ENCODE results near the gene AGFG2. TPM values are rescaled to one million over a fixed set of nuclear protein-coding genes. Genes with fewer than 3 reads are reported as not detected.

The AGFG2 gene
- total RNA-seq, 2 experiments from 2014 or later: 61.4 to 82.5 TPM

DNA sequence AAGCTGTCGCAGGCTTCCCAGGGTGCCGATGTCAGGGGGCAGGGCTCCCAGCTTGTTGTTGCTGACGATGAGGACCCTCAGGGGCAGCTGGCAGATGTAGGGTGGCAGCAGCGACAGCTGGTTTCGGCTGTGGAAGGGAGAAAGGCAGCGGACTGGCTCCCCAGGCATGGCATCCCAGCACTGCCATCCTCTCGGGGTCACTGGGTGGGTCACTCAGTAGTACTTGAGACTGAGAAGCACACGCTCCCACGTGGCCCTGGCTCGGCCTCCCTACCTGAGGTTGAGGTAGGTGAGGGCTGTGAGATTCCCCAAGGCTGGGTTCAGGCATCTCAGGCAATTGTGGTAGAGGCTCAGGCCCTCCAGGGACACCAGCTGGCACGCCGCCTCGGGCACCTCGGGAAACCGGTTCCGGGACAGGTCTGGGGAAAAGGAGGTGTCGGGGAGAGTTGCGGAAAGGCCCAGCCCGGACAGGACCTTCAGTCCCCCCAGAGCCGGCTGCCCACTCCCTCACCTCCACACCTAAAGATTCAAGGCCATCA is 43.1 kb downstream of the AGFG2 start:
- Mint-ChIP-seq H3K27ac (peak overlapping the region; percentile 47), H3K27me3 (no peaks in the 10 kb centered on the region), H3K4me1 (peaks cover 21% of the 10 kb centered on the region), H3K36me3 (peaks cover 11% of the 10 kb centered on the region), H3K9me3 (ENCODE audit: low read depth) (no peaks in the 10 kb centered on the region), H3K4me3 (peak overlapping the region; percentile 21)
- CTCF ChIA-PET: interaction anchor here (0.7 to 11.9 kb wide), 4 partner anchors 9 to 18 kb away, joined by 3 to 154 read pairs (median 6); no protein-coding TSS in a partner anchor
- DNase-seq: no peak
- no peak for ATAC-seq

DNA sequence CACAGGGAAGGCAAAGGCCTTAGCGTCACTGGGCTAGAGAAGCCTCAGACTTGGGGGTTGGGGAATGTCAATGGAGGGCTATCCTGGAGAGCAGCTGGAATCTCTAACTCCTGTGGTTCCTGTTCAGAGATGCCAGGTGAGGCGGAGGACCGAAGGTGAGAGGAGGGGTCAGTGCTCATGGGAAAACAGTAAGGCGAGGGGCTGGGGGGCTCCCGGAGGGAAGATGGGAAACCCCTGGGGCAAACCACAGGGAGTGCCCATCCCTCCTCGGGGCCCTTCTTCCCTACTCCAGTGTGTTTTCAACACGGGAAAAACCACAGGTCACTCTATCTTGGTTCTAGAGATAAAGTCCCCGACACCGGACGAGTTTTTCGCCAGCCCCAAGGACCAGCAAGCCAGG is 43.6 kb downstream of the AGFG2 start:
- CTCF ChIA-PET: interaction anchor here (2.7 to 11.9 kb wide), 3 partner anchors 12 to 123 kb away, joined by 9 to 154 read pairs (median 18); partner anchors contain the start of gene POP7
- H3K9me3 Mint-ChIP-seq (ENCODE audit: low read depth): no peaks in the 10 kb centered on the region
- H3K4me1 Mint-ChIP-seq: peaks cover 21% of the 10 kb centered on the region
- H3K36me3 Mint-ChIP-seq: peaks cover 11% of the 10 kb centered on the region
- peak overlapping the region; percentile 97 for H3K27ac Mint-ChIP-seq
- no peak for ATAC-seq
- H3K4me3 Mint-ChIP-seq: peak overlapping the region; percentile 98
- DNase-seq: no peak
- H3K27me3 Mint-ChIP-seq: no peaks in the 10 kb centered on the region

DNA sequence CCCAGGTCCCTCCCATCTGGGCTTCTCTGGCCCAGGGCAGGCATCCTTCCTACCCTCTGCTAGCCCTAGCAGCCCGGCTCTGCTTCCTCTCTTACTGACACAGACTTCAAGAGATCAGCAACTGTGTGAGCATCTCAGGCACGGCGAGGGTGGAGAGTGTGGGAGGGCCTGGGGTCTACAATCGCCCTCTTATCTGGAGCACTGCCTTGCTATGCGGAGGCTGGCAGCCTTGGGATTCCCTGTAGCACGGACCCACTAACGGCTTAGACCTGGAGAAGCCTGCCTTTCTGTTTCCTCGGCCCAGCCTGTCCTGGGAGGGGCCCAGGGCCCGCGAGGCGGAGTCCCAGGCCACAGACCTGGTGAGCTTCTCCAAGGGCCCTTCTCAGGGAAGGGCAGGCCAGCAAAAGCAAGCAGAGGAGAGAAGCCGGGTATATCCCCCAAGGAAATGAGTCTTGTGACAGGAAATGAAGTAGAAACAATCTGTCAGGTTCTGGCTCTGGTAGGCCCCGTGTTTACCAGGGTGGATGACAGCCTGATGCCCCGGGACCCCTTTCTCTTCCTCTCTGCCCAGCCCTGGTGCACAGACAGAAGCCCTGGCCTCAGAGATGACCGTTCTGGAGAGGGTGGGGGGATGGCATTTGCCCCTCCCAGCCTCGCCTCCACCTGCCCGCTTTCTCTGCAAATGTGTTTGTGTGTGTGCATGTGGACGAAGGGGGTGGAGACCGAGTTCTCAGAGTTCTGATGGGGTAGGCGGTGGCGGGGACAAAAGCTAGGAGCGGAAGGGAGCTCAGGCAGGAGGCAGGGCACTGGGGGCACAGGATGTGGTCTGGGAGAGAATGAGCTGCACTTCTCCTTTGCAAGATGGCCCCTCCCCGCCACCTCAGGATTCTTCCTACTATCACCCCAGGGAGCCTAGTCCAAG is 44.4 kb downstream of the AGFG2 start:
- DNase-seq: peak; percentile 92
- H3K27me3 Mint-ChIP-seq: no peaks in the 10 kb centered on the region
- CTCF ChIA-PET: interaction anchor here (0.6 to 11.9 kb wide), 14 partner anchors 13 to 122 kb away, joined by 3 to 154 read pairs (median 5); partner anchors contain the start of genes MOSPD3 and POP7

DNA sequence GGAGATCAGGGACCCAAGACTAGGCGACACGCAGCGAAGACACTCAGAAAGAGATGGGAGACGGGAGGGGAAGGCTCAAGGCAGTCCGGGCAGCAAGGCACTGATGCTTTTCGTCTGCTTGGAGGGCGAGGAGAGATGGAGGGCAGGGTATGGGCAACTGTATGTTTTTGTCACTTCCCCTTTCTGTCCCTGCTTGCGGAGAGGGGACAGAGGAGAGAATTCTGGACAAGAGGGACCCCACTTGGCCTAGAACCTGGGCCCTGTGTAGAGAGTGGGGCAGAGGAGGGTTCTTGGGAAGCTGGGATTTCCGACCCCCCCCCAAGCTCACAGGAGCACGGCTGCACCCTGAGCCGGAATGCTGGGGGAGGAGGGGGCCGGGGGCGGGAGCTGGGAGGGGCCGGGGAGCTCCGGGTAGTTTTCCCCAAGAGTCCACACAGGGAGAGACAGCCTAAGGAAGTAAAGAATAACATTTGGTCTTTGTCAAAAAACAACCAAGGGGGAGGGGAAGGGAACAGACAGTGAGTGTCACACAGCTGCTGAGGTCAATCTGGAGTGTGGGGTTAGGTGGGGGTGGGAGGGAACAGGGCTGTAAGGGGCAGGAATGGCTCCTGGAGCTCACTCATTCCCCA is 45.2 kb downstream of the AGFG2 start:
- Mint-ChIP-seq H3K27me3 (no peaks in the 10 kb centered on the region), H3K9me3 (ENCODE audit: low read depth) (no peaks in the 10 kb centered on the region), H3K27ac (peak overlapping the region; percentile 97), H3K4me3 (peak overlapping the region; percentile 98), H3K36me3 (peaks cover 6% of the 10 kb centered on the region), H3K4me1 (peaks cover 26% of the 10 kb centered on the region)
- DNase-seq: no peak
- no peak for ATAC-seq
- CTCF ChIA-PET: interaction anchor here (0.6 to 11.9 kb wide), 19 partner anchors 13 to 268 kb away, joined by 3 to 154 read pairs (median 5); partner anchors contain the start of genes MOSPD3, POP7, SLC12A9 and TSC22D4

More for the DNA sequence above, 44.4 kb downstream of the AGFG2 start:
- ATAC-seq: peak; percentile 10
- H3K36me3 Mint-ChIP-seq: peaks cover 11% of the 10 kb centered on the region
- H3K9me3 Mint-ChIP-seq (ENCODE audit: low read depth): no peaks in the 10 kb centered on the region
- H3K4me1 Mint-ChIP-seq: peaks cover 26% of the 10 kb centered on the region
- H3K4me3 Mint-ChIP-seq: peak overlapping the region; percentile 98
- H3K27ac Mint-ChIP-seq: peak overlapping the region; percentile 97

DNA sequence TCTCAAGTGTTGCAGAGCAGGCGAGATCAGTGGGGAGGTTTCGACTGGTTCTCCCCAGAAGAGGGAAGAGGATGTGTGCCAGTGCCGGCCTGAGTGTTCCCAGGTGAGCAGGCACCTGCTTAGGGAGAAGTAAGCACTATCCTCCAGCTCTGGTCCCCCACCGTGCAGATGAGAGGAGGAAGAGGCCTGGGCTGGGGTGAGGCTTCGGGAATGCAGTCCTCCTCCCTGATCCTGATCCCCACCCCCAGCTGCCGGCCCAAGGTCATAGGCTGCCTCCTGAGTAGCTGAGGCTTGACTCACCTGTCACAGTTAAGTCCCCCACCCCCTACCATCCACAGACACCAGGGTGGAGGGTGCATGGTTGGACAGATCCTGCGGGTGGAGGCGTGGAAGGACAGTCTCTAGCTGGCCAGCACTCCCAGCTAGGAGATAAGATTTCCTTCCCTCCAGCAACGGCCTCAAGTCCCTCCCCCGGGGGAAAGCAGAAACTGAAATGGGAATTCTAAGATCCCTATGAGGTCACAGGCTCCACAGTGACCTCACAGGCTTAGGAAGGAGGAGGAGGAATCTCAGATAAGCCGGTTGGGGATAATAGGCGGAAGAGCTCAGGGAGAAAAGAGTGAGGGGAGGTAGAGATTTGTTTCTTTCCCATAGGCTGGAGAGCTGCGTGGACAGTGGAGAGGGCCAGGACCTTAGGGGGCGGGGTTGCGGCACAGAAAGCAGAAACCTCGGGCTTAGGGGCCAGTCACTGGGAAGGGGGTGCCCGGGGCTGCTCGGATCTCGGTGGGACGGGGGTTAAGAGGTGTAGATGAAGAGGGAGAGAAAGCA is 45.9 kb downstream of the AGFG2 start:
- Mint-ChIP-seq H3K4me3 (peak overlapping the region; percentile 98), H3K4me1 (peaks cover 26% of the 10 kb centered on the region), H3K27me3 (no peaks in the 10 kb centered on the region), H3K27ac (peak overlapping the region; percentile 97), H3K36me3 (peaks cover 3% of the 10 kb centered on the region), H3K9me3 (ENCODE audit: low read depth) (no peaks in the 10 kb centered on the region)
- ATAC-seq: no peak
- DNase-seq: peak; percentile 51
- CTCF ChIA-PET: interaction anchor here (0.7 to 11.9 kb wide), 22 partner anchors 14 to 267 kb away, joined by 3 to 154 read pairs (median 6); partner anchors contain the start of genes MEPCE, MOSPD3, POP7 and SLC12A9

- Mint-ChIP-seq H3K9me3 (ENCODE audit: low read depth) (no peaks in the 10 kb centered on the region), H3K4me3 (peak within 1 kb of the TSS; percentile 98), H3K4me1 (peaks cover 26% of the 10 kb centered on the region), H3K36me3 (peaks cover 3% of the 10 kb centered on the region), H3K27me3 (peaks cover 7% of the 10 kb centered on the region), H3K27ac (peak within 1 kb of the TSS; percentile 97)
- CTCF ChIA-PET: interaction anchor here (0.7 to 11.9 kb wide), 26 partner anchors 9 to 267 kb away, joined by 3 to 154 read pairs (median 6); partner anchors contain the start of genes MEPCE, MOSPD3, POP7 and SLC12A9
- peak; percentile 35 for ATAC-seq
- DNase-seq: peak; percentile 75
Measured at GRCh38 chr7:100585511-100586265, 46.7 kb downstream of the AGFG2 start, which contains the start of gene LRCH4. TSS of gene LRCH4 (minus strand) at chr7:100586129. CDS start at chr7:100586100, 29 bp downstream.

GRCh38 chr7:100586266-100587025 is 47.4 kb downstream of the AGFG2 start, which contains the start of gene FBXO24:
TSS of gene FBXO24 (plus strand) at chr7:100586328. CDS start at chr7:100586626, 298 bp downstream.
- no peaks in the 10 kb centered on the region for H3K9me3 Mint-ChIP-seq (ENCODE audit: low read depth)
- peaks cover 23% of the 10 kb centered on the region for H3K4me1 Mint-ChIP-seq
- H3K4me3 Mint-ChIP-seq: peak within 1 kb of the TSS; percentile 98
- CTCF ChIA-PET: interaction anchor here (0.7 to 11.9 kb wide), 25 partner anchors 8 to 266 kb away, joined by 3 to 154 read pairs (median 6); partner anchors contain the start of genes MOSPD3, POP7, SLC12A9 and TSC22D4
- H3K27me3 Mint-ChIP-seq: peaks cover 7% of the 10 kb centered on the region
- H3K27ac Mint-ChIP-seq: peak within 1 kb of the TSS; percentile 97
- no peaks in the 10 kb centered on the region for H3K36me3 Mint-ChIP-seq
- peak; percentile 100 for DNase-seq
- peak; percentile 84 for ATAC-seq

DNA sequence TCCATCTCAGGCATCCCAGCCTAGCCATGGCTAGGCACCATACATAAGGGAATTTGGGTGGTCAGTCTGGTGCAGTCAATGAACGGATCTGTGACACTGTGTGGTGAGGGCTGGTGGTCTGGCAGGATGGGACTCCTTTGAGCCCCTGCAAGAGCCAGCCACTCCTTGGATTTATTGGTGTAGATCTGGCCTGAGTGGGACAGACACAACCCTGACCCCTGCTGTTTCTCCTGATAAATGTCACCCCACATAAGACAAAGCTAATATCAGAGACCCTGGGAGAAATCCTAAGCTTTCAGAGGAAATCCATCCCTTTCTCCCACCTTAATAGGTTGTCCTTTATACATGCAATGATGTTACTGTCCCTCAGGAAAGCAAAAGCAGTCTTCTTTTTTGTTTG is 49.4 kb downstream of the AGFG2 start:
- H3K27ac Mint-ChIP-seq: no peak overlapping the region
- no peak for ATAC-seq
- peaks cover 12% of the 10 kb centered on the region for H3K4me1 Mint-ChIP-seq

GRCh38 chr7:100589341-100589947 is 50.4 kb downstream of the AGFG2 start:
- CTCF ChIA-PET: interaction anchor here (0.7 to 11.9 kb wide), 12 partner anchors 8 to 215 kb away, joined by 3 to 154 read pairs (median 4); partner anchors contain the start of genes MOSPD3 and POP7
- Mint-ChIP-seq H3K36me3 (no peaks in the 10 kb centered on the region), H3K27ac (no peak overlapping the region), H3K4me1 (peaks cover 6% of the 10 kb centered on the region), H3K4me3 (no peak overlapping the region), H3K27me3 (peaks cover 7% of the 10 kb centered on the region), H3K9me3 (ENCODE audit: low read depth) (no peaks in the 10 kb centered on the region)
- DNase-seq (no peak), ATAC-seq (no peak)

More for the DNA sequence above, 49.4 kb downstream of the AGFG2 start:
- H3K9me3 Mint-ChIP-seq (ENCODE audit: low read depth): no peaks in the 10 kb centered on the region
- CTCF ChIA-PET: interaction anchor here (0.6 to 11.9 kb wide), 18 partner anchors 9 to 264 kb away, joined by 3 to 154 read pairs (median 4); partner anchors contain the start of genes AGFG2, MOSPD3, POP7 and SLC12A9
- DNase-seq: no peak
- peak overlapping the region; percentile 25 for H3K4me3 Mint-ChIP-seq
- H3K27me3 Mint-ChIP-seq: peaks cover 7% of the 10 kb centered on the region
- no peaks in the 10 kb centered on the region for H3K36me3 Mint-ChIP-seq

DNA sequence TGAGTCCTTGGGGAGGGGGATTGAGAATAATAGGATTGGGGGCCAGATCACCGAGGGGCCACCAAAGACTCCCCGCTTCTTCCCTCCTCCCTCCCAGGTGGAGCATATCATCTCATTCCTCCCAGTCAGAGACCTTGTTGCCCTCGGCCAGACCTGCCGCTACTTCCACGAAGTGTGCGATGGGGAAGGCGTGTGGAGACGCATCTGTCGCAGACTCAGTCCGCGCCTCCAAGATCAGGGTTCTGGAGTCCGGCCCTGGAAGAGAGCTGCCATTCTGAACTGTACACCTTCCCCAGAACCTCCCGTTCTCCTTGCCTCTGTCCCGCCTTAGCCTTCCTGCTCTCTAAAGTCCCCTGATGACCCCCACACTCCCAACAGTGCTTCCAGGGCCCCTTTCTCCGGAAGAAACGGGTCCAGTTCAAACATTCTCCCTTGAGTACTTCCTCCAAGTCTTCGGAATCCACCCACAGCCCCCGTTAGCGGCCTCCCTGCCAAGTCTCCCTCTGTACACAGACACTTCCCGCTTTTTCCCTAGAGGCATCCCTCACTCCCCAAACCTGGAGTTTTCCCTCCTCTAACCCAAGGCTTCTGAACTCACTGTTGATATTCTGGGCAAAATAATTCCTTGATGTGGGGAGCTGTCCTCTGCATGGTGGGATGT is 51.2 kb downstream of the AGFG2 start:
- no peaks in the 10 kb centered on the region for H3K9me3 Mint-ChIP-seq (ENCODE audit: low read depth)
- H3K36me3 Mint-ChIP-seq: no peaks in the 10 kb centered on the region
- CTCF ChIA-PET: interaction anchor here (1.1 to 11.9 kb wide), 3 partner anchors 17 to 102 kb away, joined by 3 to 154 read pairs (median 3); no protein-coding TSS in a partner anchor
- H3K27ac Mint-ChIP-seq: no peak overlapping the region
- DNase-seq (no peak), ATAC-seq (no peak)
- H3K4me3 Mint-ChIP-seq: no peak overlapping the region
- peaks cover 6% of the 10 kb centered on the region for H3K4me1 Mint-ChIP-seq
- peaks cover 7% of the 10 kb centered on the region for H3K27me3 Mint-ChIP-seq
